ENCODE results near the gene DNAJB13.

Gene DNAJB13

DNA sequence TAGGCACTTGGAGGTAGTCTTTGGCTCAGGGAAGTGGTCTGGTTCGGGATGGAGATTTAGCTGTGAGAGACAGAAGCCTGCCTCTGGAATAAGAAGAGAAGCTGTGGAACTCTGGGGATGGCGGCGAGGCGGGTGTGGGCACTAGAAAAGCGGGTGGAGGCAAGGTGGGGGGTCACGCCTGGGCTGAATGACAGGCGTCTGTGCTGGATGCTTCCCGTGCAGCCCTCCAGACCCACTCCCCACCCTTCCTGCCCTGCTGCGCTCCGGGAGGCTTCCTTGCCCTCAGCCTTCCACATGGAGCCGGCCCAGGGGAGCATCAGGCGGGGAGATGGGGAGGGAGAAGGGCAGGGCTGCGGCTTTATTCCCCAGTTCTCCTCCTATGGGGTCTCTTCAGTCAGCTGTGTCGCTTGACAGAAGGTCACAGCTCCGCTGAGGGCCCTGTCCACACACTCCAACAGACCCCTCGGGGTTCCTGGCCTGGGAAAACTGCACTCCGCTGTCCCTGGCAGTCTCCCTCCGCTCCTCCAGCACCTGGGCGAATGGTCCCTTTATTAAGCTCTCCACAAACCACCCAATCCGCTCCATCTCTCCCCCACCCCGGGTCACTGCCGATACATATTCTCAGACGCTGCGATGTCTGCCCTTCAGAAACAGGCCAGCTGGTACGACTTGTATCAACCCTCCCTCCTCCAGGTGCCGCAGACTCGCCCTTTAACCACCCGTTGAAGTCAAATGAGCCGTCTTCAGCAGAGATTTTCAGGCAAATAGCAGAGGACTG is 6.2 kb downstream of the DNAJB13 start:
- no peak for DNase-seq

GRCh38 chr11:73957654-73958361 is 7.0 kb downstream of the DNAJB13 start:
- no peak for DNase-seq

DNA sequence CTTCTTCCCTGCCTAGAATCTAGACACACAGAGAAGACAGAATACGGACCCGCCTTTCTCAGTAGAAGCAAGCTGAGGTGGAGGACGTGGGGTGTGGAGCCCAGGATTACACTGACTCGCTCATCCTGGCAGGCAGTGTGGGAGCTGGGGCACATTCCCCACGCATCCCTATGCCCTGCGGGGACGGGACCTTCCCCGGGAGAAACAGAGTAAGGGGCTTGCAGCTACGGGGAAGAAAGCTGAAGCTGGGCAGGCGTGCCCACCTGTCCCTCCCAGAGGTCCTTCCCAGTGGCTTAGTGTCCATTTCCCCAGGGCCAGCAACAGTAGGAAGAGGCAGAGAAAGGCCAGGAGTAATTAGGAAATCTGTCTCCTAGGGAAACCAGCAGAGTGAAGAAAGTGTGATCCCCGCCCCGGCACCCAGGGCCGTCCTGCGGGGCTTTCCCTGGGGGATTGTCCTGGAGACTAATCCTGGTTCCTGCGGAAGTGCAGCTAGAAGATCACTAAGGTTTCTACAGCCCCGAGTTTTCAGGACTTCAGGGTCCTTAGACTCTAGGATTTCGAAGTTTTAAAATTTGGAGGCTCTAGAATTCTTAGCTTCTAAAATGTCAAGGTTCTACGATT is 7.8 kb downstream of the DNAJB13 start:
- DNase-seq = no peak

GRCh38 chr11:73961321-73961720 is 10.5 kb downstream of the DNAJB13 start:
- DNase-seq = no peak

DNA sequence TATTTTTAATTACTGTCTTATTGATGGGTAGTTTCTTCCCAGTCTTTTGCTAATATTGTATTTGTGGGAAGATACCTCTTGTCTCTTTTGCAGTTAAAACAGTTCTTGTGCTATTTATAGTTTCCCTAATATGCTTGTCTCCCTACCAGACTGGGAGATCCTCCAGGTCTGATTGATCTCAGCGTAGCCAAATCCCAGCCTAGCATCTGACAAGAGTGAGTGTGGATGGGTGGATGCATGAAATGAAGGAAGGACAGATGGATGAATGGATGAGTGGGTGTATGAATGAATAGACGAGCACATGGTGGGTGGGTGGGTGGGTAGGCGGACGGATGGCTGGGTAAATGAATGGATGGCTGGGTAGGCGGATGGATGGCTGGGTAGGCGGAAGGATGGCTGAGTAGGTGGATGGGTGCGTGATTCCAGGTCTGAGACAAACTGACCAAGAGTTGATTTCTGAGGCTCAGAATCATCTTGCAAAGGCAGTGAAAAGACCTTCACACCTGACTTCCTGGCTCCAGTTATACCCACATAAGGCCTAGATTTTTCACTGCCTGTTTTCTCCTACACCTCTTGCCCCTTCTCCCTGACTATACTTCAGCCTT is 11.4 kb downstream of the DNAJB13 start:
- DNase-seq = no peak

- no peak for DNase-seq
Measured at GRCh38 chr11:73963861-73964260, 13.0 kb downstream of the DNAJB13 start.

DNA sequence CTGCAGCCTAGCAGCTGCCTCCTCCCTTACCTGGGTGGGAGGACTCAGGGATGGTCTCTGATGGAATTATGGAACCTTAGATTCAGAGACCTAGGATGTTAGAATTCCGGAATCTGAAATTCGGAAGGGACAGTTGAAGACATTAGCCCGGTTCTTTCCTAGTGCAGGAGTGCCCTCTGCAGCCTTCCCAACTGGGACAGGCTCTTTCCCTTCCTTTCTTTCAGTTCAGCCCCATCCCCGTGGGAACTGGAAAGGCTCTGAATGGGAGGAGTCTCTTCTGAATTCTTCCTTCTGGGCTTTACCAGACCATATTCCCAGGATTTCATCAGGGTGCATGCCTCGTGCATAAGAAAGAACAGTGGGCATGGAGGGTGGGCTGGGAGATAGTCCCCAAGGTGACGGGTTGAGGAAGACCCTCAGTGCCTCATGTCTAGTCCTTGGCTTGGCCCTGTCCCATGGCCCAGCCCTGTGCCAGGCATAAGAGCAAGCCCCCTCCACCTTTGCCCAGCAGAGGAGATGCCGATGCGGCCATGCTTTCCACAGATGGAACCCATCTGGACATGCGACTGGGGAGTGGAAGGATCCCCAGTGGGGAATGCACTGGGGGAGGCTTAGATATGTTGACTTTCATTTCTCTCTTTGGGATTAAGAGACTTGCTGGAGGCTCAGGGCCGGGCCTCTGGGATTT is 14.4 kb downstream of the DNAJB13 start:
- no peak for DNase-seq

- no peak for DNase-seq
Measured at GRCh38 chr11:73965764-73966121, 14.9 kb downstream of the DNAJB13 start.

DNA sequence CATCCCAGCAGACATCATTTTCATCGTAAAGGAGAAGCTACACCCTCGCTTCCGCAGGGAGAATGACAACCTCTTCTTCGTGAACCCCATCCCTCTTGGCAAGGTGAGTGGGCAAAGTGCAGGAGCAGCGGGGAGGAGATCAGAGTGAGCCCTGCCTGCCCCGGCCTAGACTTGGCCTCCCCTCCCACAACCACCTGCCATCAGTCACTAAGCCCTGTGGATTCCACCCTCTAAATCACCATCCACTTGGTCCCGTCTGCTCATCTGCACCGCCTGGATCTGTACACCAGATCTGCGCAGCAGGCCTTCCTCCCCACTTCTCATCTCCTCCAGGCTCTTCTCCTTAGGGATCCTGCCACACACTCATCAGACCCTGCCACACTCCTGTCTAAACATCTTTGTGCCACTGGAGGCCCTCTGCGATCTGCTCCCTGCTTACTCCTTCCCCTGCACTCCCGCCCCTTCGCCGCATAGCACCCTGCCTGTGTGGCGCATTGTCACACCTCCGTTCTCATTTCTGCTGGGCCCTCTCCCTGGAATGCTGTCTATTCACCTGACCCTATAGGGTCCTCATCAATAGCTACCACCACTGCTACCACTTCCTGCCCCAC is 17.6 kb downstream of the DNAJB13 start:
- DNase-seq = no peak

- no peak for DNase-seq
Measured at GRCh38 chr11:73969091-73969490, 18.3 kb downstream of the DNAJB13 start.

DNA sequence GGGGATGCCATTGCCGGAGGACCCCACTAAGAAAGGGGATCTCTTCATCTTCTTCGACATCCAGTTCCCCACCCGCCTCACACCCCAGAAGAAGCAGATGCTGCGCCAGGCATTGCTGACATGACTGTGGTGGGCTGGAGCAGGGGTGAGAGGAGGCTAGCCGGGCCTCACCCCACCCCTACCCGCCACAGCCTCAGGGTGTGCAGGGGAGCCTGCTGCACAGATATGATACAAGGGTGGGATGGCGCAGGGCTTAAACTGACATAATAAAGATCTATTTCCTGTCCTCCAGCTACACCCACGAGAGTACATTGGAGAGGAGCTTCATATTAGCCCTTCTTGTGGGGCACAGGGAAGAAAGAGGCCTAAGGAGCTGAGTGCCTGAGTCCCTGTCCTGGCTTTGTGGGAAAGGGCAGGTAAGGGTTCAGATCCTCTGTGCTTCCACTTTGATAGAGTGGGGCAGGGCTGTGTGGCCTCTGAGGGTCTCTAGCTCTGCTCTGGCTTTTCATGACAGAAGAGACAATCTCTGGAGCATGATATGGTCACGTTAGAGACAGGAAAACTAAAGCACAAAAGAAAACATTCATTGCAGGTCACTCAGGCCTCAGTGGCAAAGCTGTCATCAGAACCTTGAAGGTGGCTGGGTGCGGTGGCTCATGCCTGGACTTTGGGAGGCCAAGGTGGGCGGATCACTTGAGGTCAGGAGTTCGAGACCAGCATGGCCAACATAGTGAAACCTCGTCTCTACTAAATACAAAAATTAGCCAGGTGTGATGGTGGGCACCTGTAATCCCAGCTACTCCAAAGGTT is 19.4 kb downstream of the DNAJB13 start:
- DNase-seq = peak in 1 of 4 experiments; percentile 16

DNA sequence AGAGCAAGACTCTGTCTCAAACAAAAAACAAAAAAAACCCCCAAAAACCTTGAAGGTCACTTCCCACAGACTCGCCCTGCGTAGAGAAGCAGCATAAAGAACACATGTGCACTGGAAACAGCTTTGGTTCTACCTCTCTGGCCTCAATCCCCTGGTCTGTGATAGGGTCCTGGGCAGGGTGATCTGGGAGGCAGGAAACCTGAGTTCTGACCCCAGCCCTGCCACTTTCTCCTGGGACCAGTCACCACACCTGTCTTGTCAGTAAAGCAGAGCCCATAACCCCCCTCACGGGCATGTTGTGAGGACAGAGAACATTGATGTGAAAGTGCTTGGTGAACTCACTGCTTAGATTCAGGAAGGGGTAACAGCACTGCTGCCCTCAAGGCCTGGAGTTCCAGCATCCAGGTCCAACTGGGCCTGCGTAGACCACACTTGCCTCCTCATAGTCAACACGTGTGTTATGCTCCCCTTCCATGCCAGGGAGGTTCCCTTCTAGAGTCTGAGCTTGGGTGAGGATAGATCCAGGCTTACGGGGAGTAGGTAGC is 20.4 kb downstream of the DNAJB13 start:
- no peak for DNase-seq

DNA sequence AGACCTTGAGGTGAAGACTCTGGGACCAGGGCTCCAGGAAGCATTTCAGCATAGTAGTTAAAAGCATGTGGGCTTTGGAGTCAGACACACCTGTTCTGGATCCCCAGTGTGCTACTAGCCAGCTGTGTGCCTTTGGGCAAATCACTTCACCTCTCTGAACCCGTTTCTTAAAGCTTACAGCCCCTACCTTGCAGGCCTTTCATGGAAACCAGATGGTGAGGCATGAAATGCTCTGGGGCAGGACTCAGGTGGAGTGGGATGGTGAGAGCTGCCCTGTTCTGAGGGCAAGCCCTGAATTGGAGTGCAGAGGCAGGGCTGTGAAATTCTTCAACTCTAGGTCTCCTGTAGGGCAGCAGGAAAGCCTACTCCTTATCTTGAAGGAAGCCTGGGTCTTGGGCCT is 21.4 kb downstream of the DNAJB13 start:
- no peak for DNase-seq

DNA sequence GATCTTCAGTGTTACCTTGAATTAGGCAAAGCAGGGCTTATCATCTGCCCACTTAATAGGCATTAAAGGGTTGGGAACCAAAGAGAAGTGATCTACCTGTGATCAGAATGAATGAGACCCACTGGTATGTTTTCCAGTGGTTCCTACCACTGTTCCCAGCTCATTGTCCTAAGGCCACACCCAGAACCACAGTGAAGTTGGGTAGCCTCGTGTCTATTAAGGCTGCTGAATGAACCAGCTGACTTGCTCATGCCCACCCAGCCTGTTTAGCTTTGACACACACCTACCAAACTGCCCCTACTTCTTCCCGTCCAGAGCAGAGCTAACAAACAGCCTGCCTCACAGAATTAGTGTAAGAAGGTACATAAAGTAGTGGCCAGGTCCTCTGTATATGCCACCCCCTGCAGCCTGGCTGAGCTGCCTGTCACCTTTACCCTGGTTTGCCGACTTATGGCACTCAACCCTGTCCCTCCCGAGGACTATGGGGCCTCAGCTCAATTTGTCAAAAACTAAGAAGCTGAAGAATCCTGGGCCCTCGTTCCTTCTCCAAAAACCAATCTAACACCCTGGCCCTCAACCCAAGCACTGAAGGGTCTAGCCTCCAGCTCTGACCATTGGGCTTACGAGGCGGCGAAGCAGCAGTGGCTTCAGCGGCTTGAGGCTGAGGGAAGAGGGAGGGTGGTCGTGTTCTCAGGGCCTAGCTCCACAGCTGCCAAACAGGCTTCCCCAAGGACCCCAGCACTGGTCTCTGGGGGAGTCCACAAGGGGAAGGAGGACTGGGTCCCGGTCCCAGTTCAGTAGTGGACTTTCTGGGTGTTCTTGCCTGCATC is 22.0 kb downstream of the DNAJB13 start:
- no peak for DNase-seq

DNA sequence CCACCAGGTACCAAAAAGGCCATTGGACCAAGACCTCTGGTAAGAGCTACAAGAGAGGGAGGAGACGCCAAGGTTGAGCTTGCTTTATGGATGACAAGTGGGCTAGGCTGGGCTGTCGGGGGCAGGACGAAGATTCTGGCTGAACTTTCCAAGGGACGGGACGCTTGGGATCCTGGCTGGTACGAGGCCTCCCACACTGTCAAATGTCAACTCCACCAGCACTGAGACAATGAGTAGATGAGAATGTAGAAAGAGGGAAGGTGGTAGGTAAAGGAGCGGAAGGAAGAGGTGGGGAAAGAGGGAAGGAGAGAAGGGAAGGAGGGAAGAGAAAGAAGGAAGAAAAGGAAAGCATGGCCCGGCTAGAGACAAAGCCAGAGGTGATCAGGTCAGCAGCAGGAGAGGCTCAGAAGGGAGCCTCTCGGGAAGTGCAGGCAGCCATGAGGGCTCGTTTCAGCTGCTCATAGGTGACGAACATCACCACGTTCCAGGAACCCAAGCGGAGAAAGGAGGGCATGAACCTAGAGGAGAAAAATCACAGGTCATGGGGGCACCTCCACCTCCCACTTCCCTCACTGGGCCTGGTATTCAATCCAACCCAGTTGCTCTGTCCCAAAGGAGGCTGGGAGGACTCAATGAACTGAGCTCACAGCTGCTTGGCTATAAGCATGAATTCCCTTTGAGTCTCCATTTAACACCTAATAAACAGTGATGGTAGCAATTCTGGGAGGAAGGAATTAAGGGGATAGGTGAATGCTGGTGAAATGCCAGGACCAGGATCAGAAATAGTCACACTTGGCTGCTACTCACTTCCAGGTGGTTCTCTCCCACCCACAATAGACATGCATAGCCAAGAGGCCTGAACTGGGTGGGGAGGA is 24.0 kb downstream of the DNAJB13 start:
- DNase-seq = no peak

DNA sequence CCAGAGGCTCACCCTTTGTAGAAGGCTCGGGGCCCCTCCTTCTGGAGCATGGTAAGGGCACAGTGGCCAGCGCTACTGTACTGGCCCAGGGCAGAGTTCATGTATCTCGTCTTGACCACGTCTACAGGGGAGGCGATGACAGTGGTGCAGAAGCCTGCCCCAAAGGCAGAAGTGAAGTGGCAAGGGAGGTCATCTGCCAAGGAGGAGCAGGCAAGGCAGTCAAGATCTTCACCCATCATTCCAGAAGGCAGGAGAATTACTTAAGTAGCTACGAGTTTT is 24.6 kb downstream of the DNAJB13 start:
- no peak for DNase-seq

GRCh38 chr11:73976451-73977151 is 25.8 kb downstream of the DNAJB13 start:
- no peak for DNase-seq

GRCh38 chr11:73977856-73978519 is 27.2 kb downstream of the DNAJB13 start:
- DNase-seq = no peak

Measured in activated CD4-positive, CD25-positive, alpha-beta regulatory T cell (primary cell).